Germinal center (tissue), 1 donor: Measurements from ENCODE around the gene MYO5C.
A peak's percentile ranks its signal among the peaks of the same experiment; 100 is the strongest.

Experiments
- DNase-seq: peaks from one replicate; pipeline ENCODE4 v3.0.0; 2012; ENCODE audit warnings: mixed read lengths, low spot score

MYO5C gene

GRCh38 chr15:52213206-52213605 lies 82.4 kb downstream of the MYO5C start:
- DNase-seq, result no peak

- peak; percentile 81 for DNase-seq
Measured at GRCh38 chr15:52208306-52208946, 87.2 kb downstream of the MYO5C start.

GRCh38 chr15:52207191-52207590 lies 88.4 kb downstream of the MYO5C start:
- no peak for DNase-seq

GRCh38 chr15:52206446-52206845 lies 89.2 kb downstream of the MYO5C start:
- no peak for DNase-seq

- DNase-seq, result no peak
Measured at GRCh38 chr15:52204657-52205056, 90.9 kb downstream of the MYO5C start.

GRCh38 chr15:52200831-52201365 lies 94.7 kb downstream of the MYO5C start:
- no peak for DNase-seq

- DNase-seq, result no peak
Measured at GRCh38 chr15:52199271-52199670, 96.3 kb downstream of the MYO5C start.

GRCh38 chr15:52196891-52197290 lies 98.7 kb downstream of the MYO5C start:
- DNase-seq, result no peak

- DNase-seq, result no peak
Measured at GRCh38 chr15:52193791-52194190, 101.8 kb downstream of the MYO5C start.

- DNase-seq, result no peak
Measured at GRCh38 chr15:52193321-52193720, 102.3 kb downstream of the MYO5C start.

GRCh38 chr15:52191207-52191606 lies 104.4 kb downstream of the MYO5C start, which contains the start of gene GNB5:
Gene GNB5 (minus strand): TSS chr15:52191392. CDS start chr15:52184676, 6,716 bp downstream.
- DNase-seq, result no peak

GRCh38 chr15:52186651-52187486 lies 108.7 kb downstream of the MYO5C start:
- no peak for DNase-seq

GRCh38 chr15:52185151-52185561 lies 110.4 kb downstream of the MYO5C start:
- DNase-seq, result no peak

GRCh38 chr15:52184721-52185120 lies 110.9 kb downstream of the MYO5C start:
- DNase-seq, result no peak

- DNase-seq, result peak; percentile 12
Measured at GRCh38 chr15:52183562-52184173, 111.9 kb downstream of the MYO5C start.

GRCh38 chr15:52181938-52182780 lies 113.4 kb downstream of the MYO5C start:
- peak; percentile 33 for DNase-seq

- DNase-seq, result no peak
Measured at GRCh38 chr15:52180851-52181450, 114.7 kb downstream of the MYO5C start.

GRCh38 chr15:52180196-52180835 lies 115.3 kb downstream of the MYO5C start:
- peak; percentile 72 for DNase-seq

GRCh38 chr15:52179278-52180195 lies 116.1 kb downstream of the MYO5C start:
- DNase-seq, result peak; percentile 95

GRCh38 chr15:52178765-52179164 lies 116.8 kb downstream of the MYO5C start:
- peak; percentile 10 for DNase-seq
